HuH-7 (cell line): Measurements from ENCODE around the gene MAP3K5.

Source experiments
- DNase-seq: peaks from one replicate; pipeline ENCODE4 v3.0.0; 2011; ENCODE audit warnings: low spot score

Gene MAP3K5

GRCh38 chr6:136571496-136571895, 220.8 kb downstream of the MAP3K5 start:
- no peak for DNase-seq

DNA sequence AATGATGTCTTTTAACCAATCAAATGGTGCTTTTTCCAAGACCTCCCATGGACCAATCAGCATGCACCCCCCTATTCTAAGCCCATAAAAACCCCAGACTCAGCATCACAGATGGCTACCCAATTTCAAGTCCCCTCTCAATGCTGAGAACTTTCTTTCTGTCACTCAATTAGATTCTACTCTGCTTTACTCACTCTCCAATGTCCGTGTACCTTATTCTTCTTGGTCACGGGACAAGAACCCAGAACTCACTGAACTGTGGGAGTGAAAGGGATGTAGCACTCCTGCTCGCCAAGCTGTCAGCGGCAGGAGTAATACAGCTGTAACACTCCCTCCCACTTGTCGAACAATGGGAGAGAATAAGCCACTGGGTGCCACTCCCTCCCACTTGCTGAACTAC, 221.2 kb downstream of the MAP3K5 start:
- no peak for DNase-seq

- no peak for DNase-seq
These were observed 224.1 kb downstream of the MAP3K5 start for GRCh38 chr6:136568129-136568528.

DNA sequence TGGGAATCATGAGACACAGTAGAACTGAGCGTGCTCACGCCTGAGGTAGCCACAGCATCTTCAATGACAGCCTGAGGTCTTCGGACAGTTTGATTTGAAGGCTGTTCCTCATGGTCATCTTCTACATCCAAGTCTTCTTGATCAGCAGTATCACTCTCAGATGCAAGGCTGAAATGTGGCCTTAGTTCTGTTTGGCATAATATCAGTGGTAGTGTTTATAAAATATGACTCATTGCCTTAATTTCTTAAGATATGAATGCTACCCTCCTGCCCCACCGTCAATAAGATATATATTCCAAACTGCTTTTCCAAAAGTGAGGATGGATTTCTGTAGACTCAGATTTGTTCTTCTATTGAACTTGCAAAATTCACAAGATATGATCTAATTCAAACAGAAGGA, 224.6 kb downstream of the MAP3K5 start:
- DNase-seq = no peak

DNA sequence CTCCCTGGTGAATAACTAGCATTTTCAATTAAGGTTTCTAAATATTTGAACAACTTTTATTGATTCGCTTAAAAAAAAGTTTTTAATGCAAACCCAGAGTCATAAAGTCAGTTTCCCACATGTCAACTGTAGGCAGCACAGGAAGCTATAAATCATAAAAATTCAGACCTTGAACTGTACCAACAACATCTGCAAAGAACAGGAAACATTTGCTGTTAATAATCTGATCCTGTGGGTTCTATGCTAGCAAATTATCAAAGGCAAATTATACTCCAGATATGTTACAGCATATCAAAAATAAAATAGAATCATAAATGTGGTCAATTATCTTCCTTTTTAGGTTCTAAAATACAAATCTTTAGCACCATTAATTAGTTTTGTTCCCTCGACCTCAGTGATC, 225.4 kb downstream of the MAP3K5 start:
- no peak for DNase-seq

DNA sequence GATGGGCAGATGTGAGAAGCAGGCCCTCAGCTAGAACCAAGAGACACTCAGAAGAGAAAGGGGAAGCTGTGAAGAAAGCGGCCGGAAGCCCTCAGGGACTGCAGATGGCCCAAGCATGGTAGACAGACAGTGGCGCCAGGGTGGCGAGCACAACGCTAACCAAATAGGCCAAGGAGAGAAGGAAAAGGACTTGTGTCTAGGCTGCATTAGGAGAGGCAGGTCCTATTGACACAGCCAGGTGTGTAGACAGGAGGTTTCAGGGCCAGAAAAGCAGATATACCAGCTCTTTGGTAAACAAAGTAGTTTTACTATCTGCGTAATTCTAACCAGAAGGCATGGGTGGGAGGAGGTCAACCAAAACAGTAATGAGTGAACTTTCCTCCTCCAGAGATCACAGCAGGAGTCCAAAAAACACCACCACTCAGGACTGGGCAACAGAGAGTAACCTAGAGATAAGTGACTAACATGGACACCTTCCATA, 226.2 kb downstream of the MAP3K5 start:
- no peak for DNase-seq

- DNase-seq = no peak
These were observed 228.1 kb downstream of the MAP3K5 start for GRCh38 chr6:136564180-136564579.

GRCh38 chr6:136563386-136564152, 228.7 kb downstream of the MAP3K5 start:
- DNase-seq = no peak

DNA sequence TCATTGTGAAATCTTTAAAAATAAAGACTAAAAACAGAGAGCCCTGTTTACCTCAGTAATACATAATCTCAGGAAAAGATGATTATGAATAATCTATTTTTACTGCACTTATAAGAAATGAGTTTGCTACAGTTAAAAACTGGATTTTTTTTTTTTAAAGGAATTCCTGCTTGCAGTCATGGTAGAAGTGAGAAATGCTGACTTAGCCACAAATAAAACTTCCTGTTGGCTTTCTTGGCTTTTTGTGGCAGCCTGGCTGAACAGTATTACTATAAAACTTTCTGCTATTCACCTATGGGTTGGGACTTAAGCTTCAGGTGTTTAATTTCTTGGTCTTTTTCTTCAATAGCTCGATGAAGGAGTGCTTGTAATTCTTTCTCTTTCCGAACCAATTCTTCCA, 230.1 kb downstream of the MAP3K5 start:
- DNase-seq = no peak

DNA sequence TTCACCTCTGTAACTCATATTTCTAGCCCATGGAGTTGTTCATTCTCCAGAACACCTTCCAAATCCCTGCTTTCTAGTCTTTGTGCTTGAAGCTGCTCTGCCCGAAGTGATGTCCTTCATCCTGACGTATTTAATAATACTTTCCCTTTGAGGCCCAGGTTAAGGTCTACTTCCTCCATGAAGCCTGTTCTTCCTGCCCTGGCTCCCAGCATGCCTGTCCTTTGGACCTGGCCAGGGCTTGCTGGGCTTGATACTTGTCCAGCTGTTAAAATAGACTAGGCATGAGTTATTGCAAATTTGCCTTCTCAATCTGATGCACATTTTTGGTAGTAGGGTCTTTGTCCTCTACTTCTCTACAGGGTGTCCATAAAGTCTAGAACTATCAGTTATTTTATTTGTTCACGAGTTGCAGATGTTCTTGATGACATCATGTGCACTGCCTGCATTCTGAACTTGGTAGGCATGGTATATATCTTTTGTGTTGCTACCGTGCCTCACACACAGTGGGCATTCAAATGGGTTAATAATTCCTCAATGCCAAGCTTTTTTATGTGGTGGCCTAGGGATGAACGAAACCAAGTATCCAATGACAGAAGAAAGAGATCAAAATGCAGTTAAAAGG, 239.0 kb downstream of the MAP3K5 start:
- no peak for DNase-seq

DNA sequence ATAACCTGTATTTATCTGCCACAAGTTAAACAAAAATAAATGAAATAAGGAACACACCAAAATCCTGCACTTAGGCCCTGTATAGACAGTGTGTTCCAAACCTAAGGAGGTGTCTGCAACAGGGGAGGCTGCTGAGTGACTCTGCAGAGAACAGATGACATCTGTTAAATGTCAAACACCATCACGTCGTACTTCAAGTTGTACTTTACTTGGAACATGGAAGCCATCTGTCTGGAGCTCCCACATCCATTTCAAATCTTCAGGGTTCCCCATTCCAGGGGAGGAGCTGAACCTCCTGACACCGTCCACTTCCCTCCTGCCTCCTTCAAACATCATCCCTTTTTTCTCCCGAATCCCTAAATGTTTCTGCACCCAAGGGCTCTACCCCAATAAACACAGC, 240.2 kb downstream of the MAP3K5 start:
- no peak for DNase-seq

GRCh38 chr6:136551103-136551502, 241.2 kb downstream of the MAP3K5 start:
- DNase-seq = no peak

DNA sequence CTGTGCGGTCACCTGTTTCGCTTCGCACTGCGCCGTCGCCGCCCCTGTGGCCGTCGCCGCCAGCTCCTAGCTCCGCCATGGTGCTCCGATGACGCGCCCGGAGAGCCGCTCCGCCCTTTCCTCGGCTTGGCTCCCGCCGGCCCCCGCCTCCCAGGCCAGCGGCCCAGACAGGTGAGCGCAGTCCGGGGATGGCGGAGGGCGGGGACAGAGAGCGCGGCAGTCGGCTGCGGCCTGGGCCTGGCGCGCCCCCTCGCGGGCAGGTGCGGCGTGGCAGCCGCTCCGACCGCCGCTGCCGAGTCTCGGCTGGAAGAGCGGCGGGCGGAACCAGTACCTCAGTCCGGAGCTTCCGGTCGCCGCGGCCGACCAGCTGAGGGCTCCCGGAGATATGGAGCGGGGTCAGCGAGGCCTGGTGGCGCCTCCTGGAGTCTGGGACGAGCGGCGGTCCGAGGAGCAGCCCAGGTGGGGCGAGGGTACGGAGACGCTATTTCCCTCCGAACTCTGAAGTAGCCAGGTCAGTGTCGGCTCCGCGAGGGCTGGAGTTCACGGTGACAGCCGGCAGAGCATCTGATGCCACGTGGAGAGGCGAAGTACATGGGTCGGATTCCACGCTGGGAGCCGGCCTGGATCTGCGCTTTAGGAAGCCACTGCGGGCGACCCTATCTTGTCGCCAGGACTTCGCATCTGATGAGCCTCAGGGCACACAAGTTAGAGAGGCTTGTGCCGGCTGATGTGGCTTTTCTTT, 241.8 kb downstream of the MAP3K5 start, which contains the start of gene MAP7:
TSS of gene MAP7 (minus strand) at position 93 of the 742 bp plus-strand sequence. CDS start at position 79, 14 bp downstream.
- DNase-seq = peak; percentile 70

GRCh38 chr6:136550045-136550329, 242.3 kb downstream of the MAP3K5 start:
- DNase-seq = peak; percentile 56

GRCh38 chr6:136549300-136550044, 242.8 kb downstream of the MAP3K5 start:
- DNase-seq = peak; percentile 17

- no peak for DNase-seq
These were observed 243.5 kb downstream of the MAP3K5 start for GRCh38 chr6:136548582-136549299.

- DNase-seq = no peak
These were observed 244.4 kb downstream of the MAP3K5 start for GRCh38 chr6:136547871-136548270.

- peak; percentile 46 for DNase-seq
These were observed 244.9 kb downstream of the MAP3K5 start for GRCh38 chr6:136547336-136547735.

DNA sequence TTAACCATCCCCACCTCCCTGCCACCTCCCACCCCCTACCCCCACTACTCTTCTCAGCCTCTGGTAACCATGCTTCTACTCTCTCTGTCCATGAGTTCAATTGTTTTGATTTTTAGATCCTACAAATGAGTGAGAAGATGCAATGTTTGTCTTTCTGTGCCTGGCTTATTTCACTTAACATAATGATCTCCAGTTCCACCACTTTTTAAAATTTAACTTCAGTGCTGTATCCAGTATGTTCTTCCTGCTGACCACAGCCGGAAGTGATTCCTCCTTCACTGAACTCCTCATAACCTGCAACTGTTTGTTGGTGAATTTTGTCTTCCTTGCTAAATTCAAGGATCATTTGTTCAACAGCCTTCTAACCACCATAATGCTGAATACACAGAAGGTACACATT, 245.9 kb downstream of the MAP3K5 start:
- no peak for DNase-seq

GRCh38 chr6:136544326-136544725, 248.0 kb downstream of the MAP3K5 start:
- DNase-seq = no peak

GRCh38 chr6:136541395-136541794, 250.9 kb downstream of the MAP3K5 start:
- DNase-seq = no peak
